Measurements from ENCODE around the gene ATP11A.
A peak's percentile ranks its signal among the peaks of the same experiment; 100 is the strongest.

The ATP11A gene

DNA sequence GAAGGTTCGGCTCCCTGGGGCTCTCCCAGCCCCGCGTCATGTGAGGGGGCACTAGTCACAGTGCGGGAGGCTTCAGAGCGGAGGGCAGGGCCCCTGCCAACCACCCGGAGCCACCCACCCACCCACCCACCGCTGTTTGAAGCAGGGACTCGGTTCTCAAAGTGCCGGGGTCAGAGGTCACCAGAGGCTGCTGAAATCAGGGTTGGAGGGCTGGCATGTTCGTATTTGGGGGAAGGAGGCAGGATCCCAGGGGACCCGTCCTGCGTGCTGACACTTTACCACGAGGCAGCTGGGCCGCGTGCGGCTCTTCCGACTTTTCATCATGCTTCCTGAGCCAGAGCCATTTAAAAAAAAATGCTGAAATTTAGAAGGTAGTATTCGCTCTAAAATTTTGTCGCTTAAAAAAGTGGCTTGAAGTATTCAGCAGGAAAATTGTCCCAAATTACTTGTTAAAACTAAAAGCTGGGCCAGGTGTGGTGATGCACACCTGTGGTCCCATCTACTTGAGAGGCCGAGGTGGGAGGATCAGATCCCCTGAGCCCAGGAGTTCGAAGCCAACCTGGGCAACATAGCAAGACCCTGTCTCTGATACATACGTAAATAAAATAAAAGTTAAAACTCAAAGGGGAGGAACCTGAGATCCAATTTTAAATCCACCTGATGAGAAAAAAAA lies 21.2 kb downstream of the ATP11A start:
- no peak for DNase-seq (ENCODE audit: low spot score)

GRCh38 chr13:112711528-112712265 lies 21.9 kb downstream of the ATP11A start:
- peak; percentile 97 for DNase-seq (ENCODE audit: low spot score)

DNA sequence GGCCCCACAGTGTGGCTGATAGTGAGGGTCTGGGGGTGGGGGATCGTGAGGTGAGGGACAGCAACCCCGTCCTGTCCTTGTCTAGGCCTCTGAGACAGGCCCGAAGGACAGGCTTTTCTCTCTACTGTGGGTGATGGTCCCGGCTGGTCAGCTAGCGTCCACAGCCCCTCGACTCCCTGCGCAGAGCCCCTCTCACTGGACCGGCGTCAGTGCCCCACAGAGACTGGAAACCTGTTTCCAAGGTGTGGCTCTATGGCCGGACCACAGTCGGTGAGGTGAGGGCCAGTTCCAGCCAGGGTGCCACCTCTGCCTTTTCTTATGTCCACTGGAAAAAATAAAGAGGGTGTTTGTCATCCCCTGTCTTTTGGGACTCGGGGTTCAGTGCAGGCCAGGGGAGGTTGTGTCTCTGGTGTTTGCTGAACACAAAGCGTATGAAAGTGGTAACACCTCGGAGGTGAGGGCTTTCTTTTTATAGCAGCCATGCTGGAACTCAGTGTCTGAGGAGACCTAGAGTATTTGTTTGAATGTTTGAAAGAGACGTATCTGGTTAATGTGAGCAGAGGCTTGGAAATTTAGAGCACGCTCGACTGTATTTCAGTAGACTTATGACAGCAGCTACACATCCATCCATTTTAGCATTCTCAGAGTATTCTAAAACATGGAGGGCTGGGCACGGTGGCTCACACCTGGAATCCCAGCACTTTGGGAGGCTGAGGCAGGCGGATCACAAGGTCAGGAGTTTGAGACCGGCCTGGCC lies 22.8 kb downstream of the ATP11A start:
- DNase-seq (ENCODE audit: low spot score) = no peak

DNA sequence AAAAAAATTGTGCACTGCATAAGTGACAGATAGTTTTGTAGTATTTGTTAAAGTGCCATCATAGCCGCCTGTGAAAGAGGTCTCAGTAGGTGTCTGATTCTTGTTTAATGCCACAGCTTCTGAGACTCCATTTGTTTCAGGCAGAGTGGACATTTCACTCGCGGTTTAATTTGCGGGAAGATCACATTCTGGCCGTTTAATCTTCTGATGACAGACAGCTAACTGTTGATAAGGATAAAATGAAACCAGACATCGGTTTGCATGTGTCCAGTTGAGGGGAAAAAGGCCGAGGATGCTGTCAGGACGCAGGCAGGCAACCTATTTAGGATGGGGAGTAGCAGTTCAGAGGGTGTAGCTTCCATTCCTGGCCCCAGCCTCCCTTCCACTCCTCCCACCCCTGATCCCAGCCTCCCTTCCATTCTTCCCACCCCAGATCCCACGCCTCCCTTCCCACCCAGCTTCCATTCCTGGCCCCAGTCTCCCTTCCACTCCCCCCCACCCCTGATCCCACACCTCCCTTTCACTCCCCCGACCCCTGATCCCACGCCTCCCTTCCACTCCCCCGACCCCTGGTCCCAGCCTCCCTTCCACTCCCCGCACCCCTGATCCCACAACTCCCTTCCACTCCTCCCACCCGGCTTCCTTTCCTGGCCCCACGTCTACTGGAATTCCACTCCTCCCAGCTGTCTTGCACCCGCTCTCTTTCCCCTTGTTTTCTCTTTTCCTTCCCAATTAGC lies 23.8 kb downstream of the ATP11A start:
- no peak for DNase-seq (ENCODE audit: low spot score)

GRCh38 chr13:112714376-112715174 lies 24.7 kb downstream of the ATP11A start:
- DNase-seq (ENCODE audit: low spot score) = no peak

GRCh38 chr13:112715210-112715609 lies 25.4 kb downstream of the ATP11A start:
- no peak for DNase-seq (ENCODE audit: low spot score)

GRCh38 chr13:112715715-112716460 lies 26.1 kb downstream of the ATP11A start:
- DNase-seq (ENCODE audit: low spot score) = no peak

DNA sequence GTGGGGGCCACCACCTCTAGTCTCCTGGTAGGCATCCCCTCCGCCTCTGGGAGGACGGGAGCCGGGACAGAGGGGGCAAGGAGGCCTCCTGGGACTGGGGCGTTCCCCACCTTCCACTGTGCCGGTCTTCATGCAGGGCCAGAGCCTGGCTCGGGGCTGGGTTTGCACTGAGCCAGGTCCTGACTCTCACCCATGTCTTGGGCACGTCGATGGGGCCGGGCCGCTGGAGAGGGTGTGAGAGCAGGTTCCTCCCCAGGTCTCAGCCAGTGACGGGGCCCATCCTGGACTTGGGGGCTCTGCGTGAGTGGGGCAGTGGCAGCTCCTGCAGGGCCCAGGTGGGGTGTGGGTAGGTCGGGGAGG lies 26.6 kb downstream of the ATP11A start:
- DNase-seq (ENCODE audit: low spot score) = no peak

DNA sequence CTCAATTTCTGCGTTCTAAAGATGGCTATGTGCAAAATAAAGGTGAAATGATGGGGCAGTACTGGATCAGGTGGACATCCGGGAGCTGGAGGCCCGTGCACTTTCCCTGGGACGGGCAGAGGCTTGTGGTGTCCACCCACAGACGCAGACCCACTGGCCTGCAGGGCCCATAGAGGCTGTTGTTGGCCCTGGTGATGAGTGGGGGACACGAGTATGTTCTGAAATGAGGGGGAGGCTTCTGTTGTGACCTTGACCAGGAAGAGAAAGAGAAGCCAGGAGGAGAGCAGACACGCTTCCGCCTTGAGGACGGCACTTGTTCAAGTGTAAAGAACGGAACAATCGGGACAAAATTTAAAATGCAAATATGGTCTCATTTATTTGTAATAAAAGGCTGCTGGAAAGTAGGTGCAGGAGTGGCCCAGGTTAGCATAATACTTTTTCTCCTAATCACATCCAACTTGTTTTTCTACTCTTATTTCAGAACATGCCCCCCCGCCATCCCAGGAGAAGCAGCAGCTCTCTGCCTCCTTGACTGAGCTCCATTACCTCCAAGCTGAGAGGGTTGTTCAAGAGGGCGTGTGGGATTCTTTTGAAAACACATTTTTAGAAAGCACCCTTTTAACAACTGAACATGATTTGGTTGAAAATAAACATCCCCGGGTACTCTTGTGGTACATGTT lies 27.1 kb downstream of the ATP11A start:
- no peak for DNase-seq (ENCODE audit: low spot score)

DNA sequence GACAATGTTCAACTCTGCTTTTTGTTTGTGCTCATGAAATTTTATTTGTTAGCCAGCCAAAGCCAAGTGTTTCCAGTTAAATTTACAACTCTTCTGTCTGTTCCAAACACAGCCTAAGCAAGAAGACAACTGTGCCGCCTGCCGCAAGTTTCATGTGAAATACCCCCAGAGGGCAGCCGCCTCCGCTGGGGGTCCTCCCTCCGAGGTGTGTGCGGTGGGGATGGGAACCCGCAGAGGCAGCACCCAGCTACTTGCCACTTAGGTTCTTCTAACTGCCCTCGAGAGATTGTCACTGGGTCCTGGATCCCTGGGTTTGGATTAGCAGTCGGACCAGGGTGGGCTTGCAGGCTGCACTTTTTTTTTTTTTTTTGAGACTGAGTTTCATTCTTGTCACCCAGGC lies 28.5 kb downstream of the ATP11A start:
- DNase-seq (ENCODE audit: low spot score) = no peak

- no peak for DNase-seq (ENCODE audit: low spot score)
These were observed 29.2 kb downstream of the ATP11A start for GRCh38 chr13:112719016-112719415.

GRCh38 chr13:112719556-112719955 lies 29.7 kb downstream of the ATP11A start:
- no peak for DNase-seq (ENCODE audit: low spot score)

GRCh38 chr13:112720251-112720650 lies 30.4 kb downstream of the ATP11A start:
- no peak for DNase-seq (ENCODE audit: low spot score)

DNA sequence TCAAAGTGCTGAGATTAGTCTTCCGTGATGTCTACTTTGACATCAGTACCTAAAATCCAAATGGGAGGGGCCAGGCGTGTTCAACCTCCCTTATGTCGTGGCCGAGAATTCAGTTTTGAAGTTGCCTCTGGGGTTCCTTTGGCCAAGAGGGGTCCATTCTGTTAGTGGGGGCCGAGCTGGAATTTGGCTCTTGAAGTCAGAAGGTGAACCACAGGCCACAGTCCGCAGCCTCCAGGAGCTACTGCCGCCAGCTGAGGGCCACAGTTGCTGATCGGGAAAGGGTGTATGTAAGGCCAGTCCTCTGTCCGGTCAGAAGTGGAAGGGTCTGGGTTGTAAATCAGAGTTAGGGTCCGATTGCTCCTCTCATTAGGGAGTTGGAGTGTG lies 31.0 kb downstream of the ATP11A start:
- DNase-seq (ENCODE audit: low spot score) = no peak

DNA sequence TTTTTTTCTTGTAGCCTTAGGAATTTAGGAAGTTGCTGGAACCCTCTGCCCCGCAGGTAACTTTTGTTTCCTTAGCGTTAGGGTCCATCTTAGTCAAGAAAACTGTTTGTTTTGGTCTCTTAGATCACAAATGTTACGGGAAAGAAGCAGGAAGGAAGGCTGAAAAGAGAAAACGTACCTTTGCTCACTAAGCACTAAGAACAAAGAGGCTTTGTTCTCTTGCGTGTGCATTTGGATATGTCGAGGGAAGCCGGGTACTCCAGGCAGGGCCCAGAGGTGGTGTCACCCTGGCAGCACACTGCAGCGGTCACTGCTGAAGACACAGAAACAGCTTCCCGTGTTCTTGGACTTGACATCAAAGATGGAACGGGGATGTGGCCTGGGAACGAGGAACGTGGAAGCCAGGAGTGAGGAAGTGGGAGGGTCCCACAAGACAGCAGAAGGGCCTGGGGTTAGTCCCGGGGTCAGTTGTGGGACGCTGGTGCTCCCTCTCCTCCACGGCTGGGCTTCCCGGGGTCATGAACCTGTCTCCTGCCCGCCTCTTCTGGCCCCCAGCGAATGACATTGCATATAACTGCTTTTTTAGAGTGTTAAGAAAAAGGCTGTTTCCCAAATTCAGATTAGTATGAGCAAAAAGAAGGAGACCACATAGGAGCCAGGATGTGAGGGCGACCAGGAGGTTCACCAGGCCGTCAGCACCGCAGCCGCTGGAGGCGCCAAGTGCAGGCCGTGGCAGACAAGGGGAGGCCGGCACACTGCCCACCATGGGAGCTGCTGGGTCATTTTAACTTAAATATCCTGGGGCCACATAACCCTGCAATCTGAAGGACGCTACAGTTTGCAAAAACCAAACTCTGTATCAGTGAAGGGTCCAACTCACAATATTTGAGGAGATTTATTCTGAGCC lies 31.6 kb downstream of the ATP11A start:
- peak; percentile 16 for DNase-seq (ENCODE audit: low spot score)

GRCh38 chr13:112722433-112723263 lies 32.8 kb downstream of the ATP11A start:
- peak; percentile 93 for DNase-seq (ENCODE audit: low spot score)

DNA sequence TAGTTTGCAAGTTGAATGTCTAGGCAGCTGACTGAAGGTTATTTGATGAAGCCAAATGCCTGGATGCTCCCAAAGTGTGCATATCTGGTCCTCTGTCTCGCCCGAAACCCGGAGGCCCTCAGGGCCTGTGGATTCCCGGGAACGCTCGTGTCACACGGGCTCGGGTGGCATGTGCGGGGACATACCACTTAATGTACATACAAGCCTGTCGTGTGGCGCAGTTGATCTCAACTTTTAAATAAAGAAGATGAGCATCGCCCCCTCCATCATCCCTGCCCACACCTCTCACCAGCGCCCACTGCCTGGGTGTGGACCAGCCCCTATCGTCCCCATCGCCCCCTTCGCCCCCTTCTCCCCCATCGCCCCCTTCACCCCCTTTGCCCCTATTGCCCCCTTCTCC lies 33.9 kb downstream of the ATP11A start:
- no peak for DNase-seq (ENCODE audit: low spot score)

- DNase-seq (ENCODE audit: low spot score) = no peak
These were observed 35.0 kb downstream of the ATP11A start for GRCh38 chr13:112724788-112725345.

Measured in COLO829 (cell line).